HG02884 (cell line): ENCODE data around the gene SLC20A1.
"Not testable (repeated sequence)": the region's sequence is repeated elsewhere in the genome, so short reads cannot be mapped to it uniquely, and the experiment has no call there.

Experiments
- ATAC-seq: cut with Tn5 transposase; IDR thresholded peaks from one replicate; pipeline ENCODE4 v1.9.1; 2021; ENCODE audit warnings: mild to moderate bottlenecking, moderate library complexity; ENCODE audit not compliant: unreplicated experiment

Gene SLC20A1, protein sequence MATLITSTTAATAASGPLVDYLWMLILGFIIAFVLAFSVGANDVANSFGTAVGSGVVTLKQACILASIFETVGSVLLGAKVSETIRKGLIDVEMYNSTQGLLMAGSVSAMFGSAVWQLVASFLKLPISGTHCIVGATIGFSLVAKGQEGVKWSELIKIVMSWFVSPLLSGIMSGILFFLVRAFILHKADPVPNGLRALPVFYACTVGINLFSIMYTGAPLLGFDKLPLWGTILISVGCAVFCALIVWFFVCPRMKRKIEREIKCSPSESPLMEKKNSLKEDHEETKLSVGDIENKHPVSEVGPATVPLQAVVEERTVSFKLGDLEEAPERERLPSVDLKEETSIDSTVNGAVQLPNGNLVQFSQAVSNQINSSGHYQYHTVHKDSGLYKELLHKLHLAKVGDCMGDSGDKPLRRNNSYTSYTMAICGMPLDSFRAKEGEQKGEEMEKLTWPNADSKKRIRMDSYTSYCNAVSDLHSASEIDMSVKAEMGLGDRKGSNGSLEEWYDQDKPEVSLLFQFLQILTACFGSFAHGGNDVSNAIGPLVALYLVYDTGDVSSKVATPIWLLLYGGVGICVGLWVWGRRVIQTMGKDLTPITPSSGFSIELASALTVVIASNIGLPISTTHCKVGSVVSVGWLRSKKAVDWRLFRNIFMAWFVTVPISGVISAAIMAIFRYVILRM

DNA sequence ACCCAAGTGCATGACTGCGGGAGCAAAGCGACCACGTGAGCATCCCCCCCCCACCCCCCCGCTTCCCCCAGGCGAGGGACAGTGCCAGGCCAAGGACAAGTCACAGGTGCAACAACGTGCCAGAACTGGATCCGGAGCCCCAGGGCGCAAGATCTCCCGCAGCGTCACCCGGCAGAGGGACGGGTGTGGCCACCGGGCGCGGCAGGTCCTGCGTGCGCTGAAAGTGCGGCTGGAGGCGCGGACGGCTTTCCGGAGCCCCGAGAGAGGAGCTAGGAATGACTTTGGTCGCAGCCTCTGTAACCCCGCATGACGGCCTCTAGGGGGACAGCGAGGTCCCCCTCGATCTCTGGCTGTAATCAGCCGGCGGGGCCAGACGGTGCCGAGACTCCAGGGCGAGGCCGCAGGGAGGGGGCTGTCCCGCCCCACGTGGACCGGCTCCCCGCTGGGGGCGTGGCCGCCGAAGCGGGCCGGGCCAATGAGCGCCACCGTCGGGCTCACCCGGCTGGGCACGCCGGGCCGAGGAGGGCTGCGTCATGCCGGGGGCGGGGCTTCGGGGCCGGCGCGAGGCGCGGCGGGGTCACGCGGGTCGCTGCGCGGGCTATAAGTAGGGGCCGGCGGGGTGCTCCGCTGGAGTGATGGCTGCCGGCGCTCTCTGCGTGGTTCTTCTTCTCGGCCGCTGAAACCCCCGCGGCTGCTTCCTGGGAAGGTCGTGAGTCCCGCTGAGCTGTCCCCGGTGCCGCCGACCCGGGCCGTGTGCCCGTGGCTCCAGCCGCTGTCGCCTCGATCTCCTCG is at the start of gene SLC20A1:
TSS of gene SLC20A1 (plus strand) at position 630 of the 792 bp plus-strand sequence. CDS start 890 bp downstream, outside the sequence.
- peak; percentile 84 for ATAC-seq

DNA sequence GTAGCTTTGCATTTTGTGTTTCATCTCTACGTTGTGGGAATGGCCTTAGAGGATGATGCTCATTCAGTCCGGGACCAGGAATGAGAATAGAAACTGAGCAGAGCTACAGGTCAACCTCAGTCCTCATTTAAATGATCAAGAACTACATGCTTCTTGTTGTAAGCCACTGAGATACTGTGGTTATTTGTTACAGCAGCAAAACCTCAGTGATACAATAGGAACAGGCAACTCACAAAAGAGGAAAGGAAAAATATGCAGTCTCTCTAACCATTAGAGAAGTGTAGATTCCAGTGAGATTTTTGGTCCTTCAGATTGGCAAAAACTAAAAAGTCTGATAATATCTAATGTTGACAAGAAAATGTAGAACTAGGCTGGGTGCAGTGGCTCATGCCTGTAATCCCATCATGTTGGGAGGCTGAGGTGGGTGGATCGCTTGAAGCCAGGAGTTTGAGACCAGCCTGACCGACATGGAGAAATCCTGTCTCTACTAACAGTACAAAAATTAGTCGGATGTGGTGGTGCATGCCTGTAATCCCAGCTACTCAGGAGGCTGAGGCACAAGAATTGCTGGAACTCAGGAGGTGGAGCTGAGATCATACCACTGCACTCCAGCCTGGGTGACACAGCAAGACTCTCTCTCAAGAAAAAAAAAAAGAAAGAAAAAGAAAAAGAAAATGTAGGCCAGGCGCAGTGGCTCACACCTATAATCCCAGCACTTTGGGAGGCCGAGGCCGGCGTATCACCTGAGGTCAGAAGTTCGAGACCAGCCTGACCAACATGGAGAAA is 48.0 kb upstream of the SLC20A1 start:
- ATAC-seq = no peak

DNA sequence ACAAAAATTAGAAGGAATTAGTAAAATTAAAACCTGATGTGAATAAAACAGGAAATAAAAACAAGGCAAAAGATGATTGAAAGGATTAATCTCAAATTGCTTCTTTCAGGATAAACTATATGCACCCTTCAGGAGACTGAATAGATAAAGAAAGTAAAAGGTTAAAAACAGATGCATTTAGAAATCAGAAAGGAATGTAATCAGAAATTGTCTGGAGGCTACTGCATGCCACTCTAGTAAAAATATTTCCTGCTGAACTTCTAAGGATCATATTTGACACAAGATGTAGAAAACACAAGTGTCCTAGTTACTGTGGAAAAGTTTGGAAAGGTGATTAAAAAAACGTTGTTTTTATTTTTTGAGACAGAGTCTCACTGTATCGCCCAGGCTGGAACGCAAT is 45.1 kb upstream of the SLC20A1 start:
- no peak for ATAC-seq

DNA sequence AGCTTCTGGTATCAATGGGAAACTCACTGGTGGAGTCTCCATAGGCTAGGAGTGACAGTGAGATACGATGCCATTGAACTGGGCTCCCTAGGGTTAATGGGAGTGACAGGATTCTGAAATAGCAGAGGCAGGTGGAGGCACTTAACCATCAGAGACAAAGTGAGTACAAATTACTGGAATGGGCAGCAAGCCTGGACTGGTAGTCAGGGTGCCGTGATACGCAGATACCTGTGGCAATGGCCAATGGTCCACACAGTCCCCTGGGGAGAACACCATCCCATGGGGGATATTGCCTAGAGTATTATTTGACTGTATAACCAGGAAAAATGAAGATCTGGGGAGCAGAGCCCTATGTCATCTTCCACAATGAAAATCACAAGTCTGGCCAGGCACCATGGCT is 44.0 kb upstream of the SLC20A1 start:
- ATAC-seq = no peak

DNA sequence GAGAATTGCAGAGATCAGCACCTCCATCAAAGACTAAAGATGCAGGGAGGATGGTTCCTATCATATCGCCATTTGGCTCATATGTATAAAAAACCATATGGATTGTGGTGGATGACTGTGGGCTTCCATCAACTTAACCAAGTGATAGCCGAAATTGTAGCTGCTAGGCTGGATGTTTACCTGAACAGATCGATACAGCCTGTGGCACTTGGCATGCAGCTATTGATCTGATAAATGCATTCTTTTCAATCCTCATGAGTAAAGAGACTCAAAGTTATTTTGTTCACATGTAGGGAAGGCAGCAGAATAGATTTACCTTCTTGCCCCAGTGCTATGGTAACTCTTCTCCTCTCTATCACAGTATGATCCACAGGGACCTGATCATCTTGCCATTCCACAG is 42.8 kb upstream of the SLC20A1 start:
- no peak for ATAC-seq

DNA sequence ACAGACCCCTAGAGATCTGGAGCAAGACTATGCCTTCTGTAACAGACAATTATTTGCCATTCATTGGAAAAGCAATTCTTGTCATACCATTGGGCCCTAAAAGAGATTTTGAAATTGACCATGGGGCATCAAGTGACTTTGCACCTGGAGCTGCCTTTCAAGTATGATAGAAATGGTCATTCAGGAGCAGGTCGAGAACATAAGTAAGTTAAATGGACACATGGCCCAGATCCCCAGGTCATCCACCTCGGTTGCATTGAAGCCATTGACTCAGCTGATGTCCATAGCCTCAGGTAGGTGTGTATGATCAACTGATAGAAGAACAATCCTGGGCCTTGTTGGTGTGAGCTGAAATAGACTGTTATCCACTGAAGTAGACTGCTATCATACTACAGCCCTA is 42.0 kb upstream of the SLC20A1 start:
- no peak for ATAC-seq

DNA sequence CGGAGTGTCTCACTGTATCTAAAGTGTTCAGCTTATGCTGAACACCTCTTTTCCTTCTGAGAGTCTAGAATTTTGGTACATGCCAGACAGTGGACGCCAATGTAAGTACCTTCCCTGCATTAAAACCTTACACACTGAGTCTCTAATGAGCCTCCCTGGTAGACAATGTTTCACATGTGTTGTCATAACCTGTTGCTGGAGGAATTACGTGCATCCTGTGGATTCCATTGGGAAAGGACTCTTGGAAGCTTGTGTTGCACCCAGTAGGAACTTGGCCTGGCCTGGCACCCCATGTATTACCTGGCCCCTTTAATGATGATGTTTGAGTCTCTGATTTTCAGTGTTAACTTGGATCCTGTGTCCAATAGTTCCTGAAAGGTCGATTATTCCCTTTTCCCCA is 40.8 kb upstream of the SLC20A1 start:
- no peak for ATAC-seq

DNA sequence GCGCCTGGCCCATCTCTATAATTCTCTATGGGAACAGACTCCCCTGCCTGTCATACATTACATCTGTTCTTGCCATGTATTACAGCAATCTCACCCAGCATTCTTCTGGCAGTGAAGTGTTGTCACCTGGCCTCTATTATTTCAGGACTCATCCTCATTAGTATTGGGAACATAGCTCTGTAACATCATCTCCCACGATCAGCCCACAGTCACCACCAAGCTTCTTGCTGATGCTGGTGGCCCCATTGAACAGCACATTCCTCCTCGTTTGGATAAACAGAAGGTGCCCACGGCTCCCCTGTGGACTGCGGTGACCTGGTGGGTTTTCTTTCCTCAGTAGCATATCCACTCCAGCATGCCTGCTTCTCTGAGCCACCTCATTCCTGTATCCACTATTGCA is 39.8 kb upstream of the SLC20A1 start:
- no peak for ATAC-seq

DNA sequence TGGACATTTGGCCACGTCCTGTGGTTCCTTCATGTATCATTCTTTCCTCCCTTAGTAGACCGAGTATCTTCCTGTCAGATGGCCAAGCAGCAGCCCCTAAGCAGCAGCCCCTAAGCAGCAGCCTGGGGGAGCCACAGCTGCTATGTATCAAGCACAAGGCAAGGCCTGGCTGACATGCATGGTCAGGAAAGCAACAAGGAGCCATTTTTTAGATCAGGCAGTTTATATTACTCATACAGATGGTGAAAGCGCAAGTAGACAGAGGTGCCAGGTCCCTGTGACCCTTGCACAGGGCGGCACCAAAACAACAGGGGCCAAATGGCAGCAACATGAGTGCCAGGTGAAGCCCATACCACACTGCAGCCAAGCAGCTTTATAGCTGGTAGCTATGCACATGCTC is 39.2 kb upstream of the SLC20A1 start:
- no peak for ATAC-seq

DNA sequence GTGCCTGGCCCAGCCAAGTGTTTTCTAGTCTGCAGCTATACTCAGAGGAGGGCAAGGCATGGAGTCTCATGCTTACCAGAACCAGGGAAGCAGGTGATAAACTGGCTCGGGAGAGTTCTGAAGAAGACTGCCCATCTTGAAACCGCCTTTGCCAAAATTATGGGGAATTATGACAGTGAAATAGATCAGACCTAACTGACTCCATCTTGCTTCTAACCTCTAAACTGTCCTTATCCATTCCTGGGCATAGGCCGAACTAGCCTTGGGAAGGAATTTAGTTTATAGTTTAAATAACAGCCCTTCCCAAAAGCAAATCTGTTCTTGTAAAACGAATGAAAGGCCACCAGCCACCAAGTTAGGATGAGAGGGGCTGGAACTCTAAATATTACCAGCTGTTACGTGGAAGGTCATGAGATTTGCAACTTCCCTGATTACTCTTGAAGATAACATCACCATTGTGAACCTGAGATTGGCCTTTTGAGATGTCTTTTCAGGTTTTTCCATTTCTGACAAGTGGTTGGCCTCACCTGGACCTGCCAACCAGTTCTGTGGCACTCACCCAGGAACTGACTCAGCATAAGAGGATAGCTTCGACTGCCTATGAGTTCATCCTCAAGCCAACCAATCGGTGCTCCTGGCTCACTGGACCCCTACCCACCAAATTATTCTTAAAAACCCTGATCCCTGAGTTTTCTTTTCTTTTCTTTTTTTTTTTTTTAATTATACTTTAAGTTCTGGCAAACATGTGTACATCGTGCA is 37.9 kb upstream of the SLC20A1 start:
- no peak for ATAC-seq

DNA sequence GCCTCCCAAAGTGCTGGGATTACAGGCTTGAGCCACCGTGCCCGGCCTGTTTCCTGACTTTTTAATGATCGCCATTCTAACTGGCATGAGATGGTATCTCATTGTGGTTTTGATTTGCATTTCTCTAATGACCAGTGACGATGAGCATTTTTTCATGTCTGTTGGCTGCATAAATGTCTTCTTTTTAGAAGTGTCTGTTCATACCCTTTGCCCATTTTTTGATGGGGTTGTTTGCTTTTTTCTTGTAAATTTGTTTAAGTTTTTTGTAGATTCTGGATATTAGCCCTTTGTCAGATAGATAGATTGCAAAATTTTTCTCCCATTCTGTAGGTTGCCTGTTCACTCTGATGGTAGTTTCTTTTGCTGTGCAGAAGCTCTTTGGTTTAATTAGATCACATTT is 36.4 kb upstream of the SLC20A1 start:
- ATAC-seq = not testable (repeated sequence)

DNA sequence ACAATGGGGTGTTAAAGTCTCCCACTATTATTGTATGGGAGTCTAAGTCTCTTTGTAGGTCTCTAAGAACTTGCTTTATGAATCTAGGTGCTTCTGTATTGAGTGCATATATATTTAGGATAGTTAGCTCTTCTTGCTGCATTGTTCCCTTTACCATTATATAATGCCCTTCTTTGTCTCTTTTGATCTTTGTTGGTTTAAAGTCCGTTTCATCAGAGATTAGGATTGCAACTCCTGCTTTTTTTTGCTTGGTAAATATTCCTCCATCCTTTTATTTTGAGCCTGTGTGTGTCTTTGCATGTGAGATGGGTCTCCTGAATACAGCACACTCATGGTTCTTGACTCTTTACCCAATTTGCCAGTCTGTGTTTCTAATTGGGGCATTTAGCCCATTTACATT is 33.5 kb upstream of the SLC20A1 start:
- not testable (repeated sequence) for ATAC-seq

DNA sequence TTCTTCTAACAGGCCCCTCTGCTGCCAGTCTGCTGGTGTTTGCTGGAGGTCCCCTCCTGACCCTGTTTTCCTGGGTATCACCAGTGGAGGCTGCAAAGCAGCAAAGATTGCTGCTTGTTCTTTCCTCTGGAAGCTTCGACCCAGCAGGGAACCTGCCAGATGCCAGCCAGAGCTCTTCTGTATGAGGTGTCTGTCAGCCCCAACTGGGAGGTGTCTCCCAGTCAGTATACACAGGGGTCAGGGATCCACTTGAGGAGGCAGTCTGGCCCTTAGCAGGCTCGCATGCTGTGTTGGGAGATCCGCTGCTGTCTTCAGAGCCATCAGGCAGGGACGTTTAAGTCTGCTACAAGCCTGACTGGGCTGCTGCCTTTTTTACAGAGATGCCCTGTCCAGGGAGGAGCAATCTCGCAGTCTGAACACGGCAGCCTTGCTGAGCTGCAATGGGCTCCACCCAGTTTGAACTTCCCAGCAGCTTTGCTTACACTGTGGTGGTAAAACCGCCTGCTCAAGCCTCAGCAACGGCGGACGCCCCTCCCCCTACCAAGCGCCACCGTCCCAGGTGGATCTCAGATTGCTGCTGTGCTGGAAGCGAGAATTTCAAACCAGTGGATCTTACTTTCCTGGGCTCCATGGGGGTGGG is 31.4 kb upstream of the SLC20A1 start:
- no peak for ATAC-seq

DNA sequence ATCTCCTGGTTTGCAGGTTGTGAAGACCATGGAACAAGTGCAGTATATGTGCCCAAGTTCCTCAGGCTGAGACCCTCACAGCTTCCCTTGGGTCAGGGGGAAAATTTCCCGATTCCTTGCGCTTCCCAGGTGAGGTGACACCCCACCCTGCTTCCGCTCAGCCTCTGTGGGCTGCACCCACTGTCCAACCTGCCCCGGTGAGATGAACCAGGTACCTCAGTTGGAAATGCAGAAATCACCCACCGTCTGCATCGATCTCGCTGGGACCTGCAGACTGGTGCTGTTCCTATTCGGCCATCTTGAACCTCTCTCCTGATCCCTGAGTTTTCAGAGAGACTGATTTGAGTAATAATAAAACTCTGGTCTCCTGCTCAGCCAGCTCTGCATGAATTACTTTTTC is 30.7 kb upstream of the SLC20A1 start:
- ATAC-seq = no peak

DNA sequence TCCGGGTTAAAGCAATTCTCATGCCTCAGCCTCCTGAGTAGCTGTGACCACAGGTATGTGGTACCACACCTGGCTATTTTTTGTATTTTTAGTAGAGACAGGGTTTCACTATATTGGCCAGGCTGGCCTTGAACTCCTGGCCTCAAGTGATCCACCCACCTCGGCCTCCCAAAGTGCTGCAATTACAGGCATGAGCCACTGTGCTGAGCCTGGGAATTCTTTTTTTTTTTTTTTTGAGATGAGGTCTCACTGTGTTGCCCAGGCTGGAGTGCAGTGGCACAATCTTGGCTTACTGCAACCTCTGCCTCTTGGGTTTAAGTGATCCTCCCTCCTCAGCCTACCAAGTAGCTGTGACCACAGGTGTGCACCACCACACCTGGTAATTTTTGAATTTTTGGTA is 29.9 kb upstream of the SLC20A1 start:
- not testable (repeated sequence) for ATAC-seq

DNA sequence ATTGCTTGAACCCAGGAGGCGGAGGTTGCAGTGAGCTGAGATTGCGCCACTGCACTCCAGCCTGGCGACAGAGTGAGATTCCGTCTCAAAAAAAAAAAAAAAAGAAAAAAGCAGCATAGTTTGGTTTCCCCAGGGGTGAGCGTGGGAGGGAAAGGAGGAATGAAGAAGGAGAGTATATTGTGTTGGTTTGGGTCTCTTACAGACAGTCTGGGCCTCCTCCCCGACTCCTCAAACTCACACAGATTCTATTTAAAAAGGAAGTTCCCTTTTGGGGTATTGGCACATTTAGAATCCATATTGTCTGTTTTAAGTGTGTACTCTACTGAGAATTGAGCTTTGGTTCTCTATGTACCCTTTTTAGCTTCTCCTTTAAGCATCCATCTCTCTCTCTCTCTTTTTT is 27.4 kb upstream of the SLC20A1 start:
- ATAC-seq = no peak

DNA sequence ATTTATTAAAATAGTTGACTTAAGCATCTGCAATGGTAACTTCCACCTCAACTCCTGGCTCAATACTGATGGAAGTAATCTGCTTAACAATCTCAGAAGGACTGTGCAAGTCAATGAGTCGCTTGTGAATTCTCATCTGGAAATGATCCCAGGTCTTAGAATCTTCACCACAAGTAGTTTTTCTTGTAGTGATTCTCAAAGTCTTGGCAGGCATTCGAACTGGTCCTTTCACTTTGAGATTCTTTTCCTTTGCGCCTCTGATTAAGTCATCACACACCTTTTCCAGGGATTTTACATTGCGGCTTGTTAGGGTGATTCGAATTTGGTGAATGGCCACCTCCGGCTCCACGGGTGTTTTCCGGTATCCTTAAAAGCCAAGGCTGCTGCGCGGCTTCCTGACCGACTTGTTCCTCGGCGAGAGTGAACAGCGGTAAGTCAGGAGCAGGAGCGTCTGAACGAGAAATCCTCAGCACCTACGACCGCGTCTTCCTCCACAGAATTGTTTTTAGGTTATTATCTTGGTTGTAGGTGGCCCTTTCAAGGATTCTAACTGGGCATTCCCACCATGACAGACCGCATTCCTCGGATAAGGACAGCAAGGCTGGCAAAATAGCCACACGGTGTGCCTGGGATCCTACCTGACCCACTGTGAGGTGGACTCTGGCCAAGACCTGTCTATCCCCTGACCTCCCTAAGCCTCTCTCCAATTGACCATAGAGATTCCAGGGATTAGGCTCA is 23.8 kb upstream of the SLC20A1 start:
- ATAC-seq = no peak

DNA sequence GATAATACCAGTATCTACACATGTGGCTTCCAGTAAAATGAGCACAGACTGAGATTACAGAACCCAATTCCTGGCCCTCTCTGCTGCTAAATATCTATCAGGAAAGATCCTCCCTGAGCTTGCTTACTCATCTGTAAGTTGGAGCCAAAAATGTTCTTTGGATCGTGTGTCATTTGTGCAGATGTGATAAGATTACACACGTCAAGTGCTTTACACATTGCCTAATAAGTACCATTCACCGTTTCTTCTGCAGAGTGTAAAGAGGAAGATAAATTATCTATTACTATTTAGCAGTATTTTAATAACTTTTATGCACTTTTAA is 23.2 kb upstream of the SLC20A1 start:
- no peak for ATAC-seq
